Peyer's patch (tissue), 4 donors: ENCODE results near the gene PRDM12.

Experiments
- POLR2A ChIP-seq, 2 donors: fragments of 450-650 bp; IDR thresholded peaks; one replicate each; pipeline ENCODE4 v1.5.1; 2017; ENCODE audit warnings: antibody characterized with exemption in 2 of 2, mild to moderate bottlenecking in 2 of 2, moderate library complexity in 2 of 2
- TF ChIP-seq, protein P1 (sequence below), 6 experiments: fragments of 450-650 bp in 4 of 6; fragments of 200-600 bp in 2 of 6; sonication (generic) in 1 of 6; IDR thresholded peaks; one replicate each; pipeline ENCODE4 v1.5.1; 2017 to 2019; ENCODE audit warnings: antibody characterized with exemption in 6 of 6, mild to moderate bottlenecking in 3 of 6, moderate library complexity in 1 of 6

DNA sequence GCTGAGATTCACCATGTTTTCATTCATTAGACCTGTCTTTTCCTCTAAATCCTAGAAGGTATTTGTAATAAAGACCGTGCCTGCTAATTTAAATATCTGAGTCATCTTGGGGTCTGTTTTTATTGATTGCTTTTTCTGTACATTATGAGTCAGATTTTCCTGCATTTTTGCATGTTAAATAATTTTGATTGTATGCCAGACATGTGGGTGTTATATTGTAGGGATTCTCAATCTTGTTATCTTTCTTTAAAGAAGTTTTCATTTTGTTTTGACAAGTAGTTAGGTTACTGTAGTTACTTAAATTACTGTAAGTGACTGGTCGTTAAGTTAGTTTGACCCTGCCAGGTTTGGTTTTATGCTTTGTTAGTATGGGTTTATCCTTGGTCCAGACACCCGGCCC lies 64.3 kb downstream of the PRDM12 start:
- TF ChIP-seq, protein P1, sequence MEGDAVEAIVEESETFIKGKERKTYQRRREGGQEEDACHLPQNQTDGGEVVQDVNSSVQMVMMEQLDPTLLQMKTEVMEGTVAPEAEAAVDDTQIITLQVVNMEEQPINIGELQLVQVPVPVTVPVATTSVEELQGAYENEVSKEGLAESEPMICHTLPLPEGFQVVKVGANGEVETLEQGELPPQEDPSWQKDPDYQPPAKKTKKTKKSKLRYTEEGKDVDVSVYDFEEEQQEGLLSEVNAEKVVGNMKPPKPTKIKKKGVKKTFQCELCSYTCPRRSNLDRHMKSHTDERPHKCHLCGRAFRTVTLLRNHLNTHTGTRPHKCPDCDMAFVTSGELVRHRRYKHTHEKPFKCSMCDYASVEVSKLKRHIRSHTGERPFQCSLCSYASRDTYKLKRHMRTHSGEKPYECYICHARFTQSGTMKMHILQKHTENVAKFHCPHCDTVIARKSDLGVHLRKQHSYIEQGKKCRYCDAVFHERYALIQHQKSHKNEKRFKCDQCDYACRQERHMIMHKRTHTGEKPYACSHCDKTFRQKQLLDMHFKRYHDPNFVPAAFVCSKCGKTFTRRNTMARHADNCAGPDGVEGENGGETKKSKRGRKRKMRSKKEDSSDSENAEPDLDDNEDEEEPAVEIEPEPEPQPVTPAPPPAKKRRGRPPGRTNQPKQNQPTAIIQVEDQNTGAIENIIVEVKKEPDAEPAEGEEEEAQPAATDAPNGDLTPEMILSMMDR (IDR thresholded peaks at IDR 0.05), result no peak
- no peak for TF ChIP-seq POLR2A (IDR thresholded peaks at IDR 0.05)
